Astrocyte of the cerebellum (primary cell): Measurements from ENCODE around the gene ARHGAP35.

Experiments
- DNase-seq: peaks from one replicate; pipeline ENCODE4 v3.0.0-alpha.2; 2011; ENCODE audit warnings: low read depth
- H3K4me3 ChIP-seq: 2 replicates; pipeline ENCODE4 v1.5.1; 2011; ENCODE audit warnings: mild to moderate bottlenecking, low read depth, low read length, moderate library complexity
- CTCF ChIP-seq: IDR thresholded peaks from 2 replicates; pipeline ENCODE4 v1.5.1; 2012; ENCODE audit warnings: low read length, low read depth, moderate library complexity, mild to moderate bottlenecking; ENCODE audit errors: missing control alignments
- in situ Hi-C: cut with HindIII; loops from 2 replicates; pipeline ENCODE4 v1.10.0; 2017; ENCODE audit warnings: low sequenced_read_pairs

Gene ARHGAP35

DNA sequence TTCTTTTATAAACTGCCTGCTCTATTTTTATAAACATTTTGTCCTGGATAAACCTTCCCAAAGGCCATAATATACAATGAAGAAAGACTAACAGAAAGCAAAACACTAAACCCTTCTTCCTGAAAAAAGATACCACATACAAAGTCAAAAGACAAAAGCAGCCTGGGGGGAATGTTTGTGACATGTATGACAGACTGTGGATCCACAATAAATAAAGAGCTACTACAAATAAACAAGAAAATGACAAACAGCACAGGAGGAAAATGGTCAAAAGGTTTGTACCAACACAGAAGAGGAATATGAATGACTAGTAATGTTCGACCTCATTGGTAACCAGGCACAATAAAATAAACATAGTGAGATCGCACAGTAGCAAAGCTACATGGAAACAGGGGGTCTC lies 29.9 kb upstream of the ARHGAP35 start:
- no peak for TF ChIP-seq CTCF
- in situ Hi-C loops: no loop called here

GRCh38 chr19:46834121-46834520 lies 26.7 kb upstream of the ARHGAP35 start:
- no peak for TF ChIP-seq CTCF

More for the DNA sequence above, 29.9 kb upstream of the ARHGAP35 start:
- no peak for DNase-seq
- H3K4me3 ChIP-seq: no peak overlapping the region

GRCh38 chr19:46834984-46835383 lies 25.8 kb upstream of the ARHGAP35 start:
- in situ Hi-C loops: no loop called here
- TF ChIP-seq CTCF: no peak
- no peak overlapping the region for H3K4me3 ChIP-seq
- DNase-seq: no peak

More at GRCh38 chr19:46834121-46834520, 26.7 kb upstream of the ARHGAP35 start:
- no peak for DNase-seq
- in situ Hi-C loops: no loop called here
- no peak overlapping the region for H3K4me3 ChIP-seq

DNA sequence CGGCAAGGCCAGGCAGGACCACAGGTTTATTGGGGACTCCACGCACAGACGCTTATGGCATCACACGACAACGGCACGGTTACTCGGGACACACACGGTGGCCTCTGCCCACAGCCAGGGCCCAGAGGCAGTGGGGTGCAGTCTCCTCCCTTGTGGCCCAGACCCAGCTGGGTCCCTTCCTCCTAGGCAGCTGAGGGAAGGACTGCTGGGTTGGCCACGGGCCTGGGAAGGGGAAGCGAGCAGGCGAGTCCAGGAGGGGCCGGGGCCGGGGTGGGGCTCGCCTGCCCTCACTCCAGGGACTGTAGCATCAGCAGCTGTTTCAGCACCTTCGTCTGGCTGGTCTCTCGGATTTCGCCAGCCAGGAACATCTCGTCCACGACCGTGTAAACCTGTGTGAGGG lies 22.6 kb upstream of the ARHGAP35 start:
- TF ChIP-seq CTCF: no peak
- no peak overlapping the region for H3K4me3 ChIP-seq
- in situ Hi-C loops: no loop called here
- DNase-seq: no peak

DNA sequence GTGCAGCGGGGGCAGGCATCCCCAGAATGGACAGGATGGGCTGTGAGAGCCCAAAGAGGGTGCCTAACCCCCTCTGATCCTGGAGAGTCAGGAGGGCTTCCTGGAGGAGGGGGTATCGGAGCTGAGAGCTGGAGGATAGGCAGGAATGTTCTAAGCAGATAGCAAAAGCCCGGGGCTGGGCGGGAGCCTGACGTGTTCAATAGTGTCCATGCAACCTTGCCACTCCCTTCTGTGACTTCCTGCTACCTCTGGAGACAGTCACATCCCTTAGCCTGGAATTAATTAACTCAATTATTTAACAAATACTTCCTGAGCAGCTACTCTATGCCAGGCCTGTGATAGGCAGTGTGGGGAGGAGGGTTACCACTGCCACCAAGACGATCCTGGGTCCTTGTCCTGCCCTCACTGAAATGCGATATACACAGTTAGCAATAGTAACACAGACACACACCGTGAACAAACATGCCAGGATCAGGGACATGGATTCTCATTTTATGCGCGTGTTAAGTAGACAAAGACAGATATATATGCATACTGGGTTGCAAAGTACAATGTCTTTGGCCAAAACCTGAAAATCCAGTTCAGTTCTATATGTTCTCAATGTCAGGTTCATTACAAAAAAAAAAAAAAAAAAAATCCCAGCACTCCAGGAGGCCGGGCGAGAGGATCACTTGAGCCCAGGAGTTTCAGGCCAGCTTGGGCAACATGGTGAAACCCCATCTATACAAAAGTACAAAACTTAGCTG lies 20.9 kb upstream of the ARHGAP35 start:
- H3K4me3 ChIP-seq: no peak overlapping the region
- no peak for DNase-seq
- TF ChIP-seq CTCF: no peak
- in situ Hi-C loops: no loop called here

DNA sequence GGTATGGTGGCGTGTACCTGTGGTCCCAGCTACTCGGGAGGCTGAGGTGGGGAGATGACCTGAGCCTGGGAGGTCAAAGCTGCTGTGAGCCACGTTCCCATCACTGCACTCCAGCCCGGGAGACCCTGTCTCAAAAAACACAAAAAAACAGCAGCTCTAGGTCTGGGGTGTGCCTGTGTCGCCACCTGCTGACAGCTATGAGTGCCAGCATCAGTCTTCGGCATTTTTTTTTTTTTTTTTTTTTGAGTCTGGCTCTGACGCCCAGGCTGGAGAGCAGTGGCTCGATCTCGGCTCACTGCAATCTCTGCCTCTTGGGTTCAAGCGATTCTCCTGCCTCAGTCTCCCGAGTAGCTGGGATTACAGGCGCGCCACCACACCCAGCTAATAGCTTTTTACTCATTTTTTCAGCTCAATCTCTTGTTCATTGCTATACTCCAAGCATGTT lies 20.3 kb upstream of the ARHGAP35 start:
- in situ Hi-C loops: no loop called here
- no peak overlapping the region for H3K4me3 ChIP-seq
- peak; percentile 56 for DNase-seq
- TF ChIP-seq CTCF: peak; percentile 78
